Activated CD8-positive, alpha-beta memory T cell treated with anti-CD3 and anti-CD28 coated beads, Interleukin-2, amount 10 ng/mL, durations not matched to agents 7 days and 5 days (primary cell): ENCODE data around the gene SPRED2. TPM values are rescaled to one million over a fixed set of nuclear protein-coding genes. Genes with fewer than 3 reads are reported as not detected.
"Not testable (repeated sequence)": the region's sequence is repeated elsewhere in the genome, so short reads cannot be mapped to it uniquely, and the experiment has no call there.

Source experiments
- ATAC-seq: fragments of 150-1000 bp; cut with Tn5 transposase; one replicate; pipeline ENCODE4 v1.10.0; 2021; ENCODE audit warnings: moderate library complexity
- CTCF ChIA-PET: fragments of 350-600 bp; sonication (Branson Sonifier 250); formaldehyde crosslinking; loops from one replicate; lab custom pipeline; 2021; ENCODE audit warnings: antibody characterized with exemption; lab: Charles Lee
- DNase-seq: peaks from one replicate; pipeline ENCODE4 v3.0.0-alpha.2; 2020
- H3K27ac Mint-ChIP-seq: one replicate; pipeline ENCODE4 v1.8.0; 2021; ENCODE audit warnings: mild to moderate bottlenecking, mixed read lengths
- H3K27me3 Mint-ChIP-seq: one replicate; pipeline ENCODE4 v1.8.0; 2021; ENCODE audit warnings: mixed read lengths
- H3K36me3 Mint-ChIP-seq: one replicate; pipeline ENCODE4 v1.8.0; 2021; ENCODE audit warnings: mild to moderate bottlenecking, mixed read lengths
- H3K4me1 Mint-ChIP-seq: one replicate; pipeline ENCODE4 v1.8.0; 2021; ENCODE audit warnings: mixed read lengths
- H3K4me3 Mint-ChIP-seq: one replicate; pipeline ENCODE4 v1.8.0; 2021; ENCODE audit warnings: mild to moderate bottlenecking, moderate library complexity, mixed read lengths
- H3K9me3 Mint-ChIP-seq: one replicate; pipeline ENCODE4 v1.8.0; 2022; ENCODE audit warnings: low read depth, mixed read lengths
- total RNA-seq, 2 experiments: library from RNA; stranded (reverse); gene quantifications; one replicate each; pipeline ENCODE4 v1.2.3, GENCODE V29; 2021

SPRED2 gene
- total RNA-seq, 2 experiments from 2014 or later, result 3.2 to 3.5 TPM

GRCh38 chr2:65320946-65321345 lies 111.5 kb downstream of the SPRED2 start:
- H3K27ac Mint-ChIP-seq, result peak overlapping the region; percentile 85
- peaks cover 7% of the 10 kb centered on the region for H3K27me3 Mint-ChIP-seq
- H3K4me3 Mint-ChIP-seq, result no peak overlapping the region

GRCh38 chr2:65320042-65320725 lies 112.2 kb downstream of the SPRED2 start:
- Mint-ChIP-seq H3K4me1 (peaks cover 33% of the 10 kb centered on the region), H3K27me3 (peaks cover 7% of the 10 kb centered on the region), H3K4me3 (peak overlapping the region; percentile 49), H3K36me3 (peaks cover 11% of the 10 kb centered on the region), H3K27ac (peak overlapping the region; percentile 85), H3K9me3 (no peaks in the 10 kb centered on the region)
- DNase-seq, result peak; percentile 63
- ATAC-seq, result peak; percentile 94
- CTCF ChIA-PET, result interaction anchor here (0.8 to 3.5 kb wide), 7 partner anchors 19 to 264 kb away, joined by 3 to 23 read pairs (median 3); partner anchors contain the start of genes ACTR2 and CEP68

More at GRCh38 chr2:65320946-65321345, 111.5 kb downstream of the SPRED2 start:
- DNase-seq (peak; percentile 38), ATAC-seq (no peak)
- CTCF ChIA-PET, result interaction anchor here (1.1 to 3.5 kb wide), 4 partner anchors 20 to 223 kb away, joined by 3 to 23 read pairs (median 4); partner anchors contain the start of gene ACTR2
- Mint-ChIP-seq H3K9me3 (no peaks in the 10 kb centered on the region), H3K36me3 (peaks cover 11% of the 10 kb centered on the region), H3K4me1 (peaks cover 33% of the 10 kb centered on the region)

GRCh38 chr2:65319674-65320041 lies 112.7 kb downstream of the SPRED2 start:
- ATAC-seq, result no peak
- Mint-ChIP-seq H3K4me3 (no peak overlapping the region), H3K9me3 (no peaks in the 10 kb centered on the region), H3K27ac (peak overlapping the region; percentile 85), H3K4me1 (peaks cover 33% of the 10 kb centered on the region), H3K27me3 (peaks cover 7% of the 10 kb centered on the region), H3K36me3 (peaks cover 11% of the 10 kb centered on the region)
- DNase-seq, result no peak
- CTCF ChIA-PET, result interaction anchor here (0.8 to 3.5 kb wide), 7 partner anchors 18 to 264 kb away, joined by 3 to 23 read pairs (median 3); partner anchors contain the start of genes ACTR2 and CEP68

DNA sequence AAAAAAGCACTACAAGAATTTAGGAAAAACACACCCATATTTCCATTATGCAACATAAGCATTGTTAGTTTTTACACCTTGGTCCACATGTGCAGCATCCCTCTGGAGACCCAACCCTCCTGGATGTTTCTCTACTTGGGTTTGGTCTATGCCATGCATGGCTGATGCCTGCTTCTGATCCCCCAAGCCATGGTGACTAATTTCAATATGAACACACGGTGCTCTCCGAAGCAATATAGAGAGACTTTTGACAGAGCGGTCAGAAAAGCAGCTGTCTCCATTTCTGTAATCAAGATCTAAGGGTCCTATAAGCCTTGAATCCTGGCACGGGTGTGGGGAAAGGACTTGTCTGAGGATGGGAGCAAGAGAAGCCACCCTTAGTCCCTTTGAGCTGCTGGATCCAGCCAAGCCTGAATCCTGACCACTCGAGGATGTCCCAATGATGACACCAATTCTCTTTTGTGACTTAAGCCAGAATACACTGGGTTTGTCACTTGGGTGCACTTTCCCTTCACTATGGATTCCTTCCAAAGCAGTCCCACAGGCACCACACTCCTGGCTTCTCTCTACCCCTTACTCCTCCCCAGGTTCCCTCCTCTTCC lies 113.2 kb downstream of the SPRED2 start:
- CTCF ChIA-PET, result interaction anchor here (3.5 kb wide), 1 partner anchor 18 kb away, joined by 23 read pairs; no protein-coding TSS in a partner anchor
- peaks cover 33% of the 10 kb centered on the region for H3K4me1 Mint-ChIP-seq
- peaks cover 4% of the 10 kb centered on the region for H3K27me3 Mint-ChIP-seq
- no peaks in the 10 kb centered on the region for H3K9me3 Mint-ChIP-seq
- H3K4me3 Mint-ChIP-seq, result no peak overlapping the region
- peak overlapping the region; percentile 85 for H3K27ac Mint-ChIP-seq
- peaks cover 11% of the 10 kb centered on the region for H3K36me3 Mint-ChIP-seq
- DNase-seq (peak; percentile 29), ATAC-seq (no peak)

DNA sequence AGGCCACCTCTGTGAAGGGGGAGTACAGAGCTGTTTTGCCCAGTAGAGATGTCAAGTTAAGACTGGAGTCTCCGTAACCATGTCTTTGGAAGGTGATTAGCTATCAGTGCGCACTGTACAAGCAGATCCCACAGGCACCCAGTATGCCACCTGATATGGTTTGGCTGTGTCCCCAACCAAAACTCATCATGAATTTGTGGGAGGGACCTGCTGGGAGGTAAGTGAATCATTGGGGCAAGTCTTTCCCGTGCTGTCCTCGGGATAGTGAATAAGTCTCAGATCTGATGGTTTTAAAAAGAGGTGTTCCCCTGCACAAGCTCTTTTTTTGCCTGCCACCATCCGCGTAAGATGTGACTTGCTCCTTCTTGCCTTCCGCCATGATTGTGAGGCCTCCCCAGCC lies 114.6 kb downstream of the SPRED2 start:
- Mint-ChIP-seq H3K9me3 (no peaks in the 10 kb centered on the region), H3K4me1 (peaks cover 33% of the 10 kb centered on the region), H3K4me3 (no peak overlapping the region), H3K27me3 (peaks cover 4% of the 10 kb centered on the region), H3K36me3 (peaks cover 11% of the 10 kb centered on the region), H3K27ac (no peak overlapping the region)
- ATAC-seq (no peak), DNase-seq (no peak)
- CTCF ChIA-PET, result interaction anchor here (1.0 kb wide), 1 partner anchor 16 kb away, joined by 4 read pairs; no protein-coding TSS in a partner anchor

DNA sequence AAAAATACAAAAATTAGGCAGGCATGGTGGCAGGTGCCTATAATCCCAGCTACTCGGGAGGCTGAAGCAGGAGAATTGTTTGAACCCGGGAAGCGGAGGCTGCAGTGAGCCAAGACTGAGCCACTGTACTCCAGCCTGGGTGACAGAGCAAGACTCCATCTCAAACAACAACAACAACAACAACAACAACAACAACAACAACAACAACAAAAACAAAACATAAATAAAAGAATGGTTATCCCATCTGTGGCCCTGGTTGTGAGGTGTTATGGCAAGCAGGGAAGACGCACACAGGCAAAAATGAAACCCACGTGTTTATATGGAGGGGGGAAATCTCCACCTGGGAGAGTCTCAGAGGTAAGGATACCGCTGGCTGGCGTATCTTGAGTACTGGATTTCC lies 115.0 kb downstream of the SPRED2 start:
- Mint-ChIP-seq H3K36me3 (peaks cover 11% of the 10 kb centered on the region), H3K4me1 (peaks cover 33% of the 10 kb centered on the region)
- not testable (repeated sequence) for H3K27me3 Mint-ChIP-seq, H3K9me3 Mint-ChIP-seq, H3K27ac Mint-ChIP-seq, H3K4me3 Mint-ChIP-seq, ATAC-seq, DNase-seq
- CTCF ChIA-PET, result interaction anchor here (1.0 kb wide), 1 partner anchor 16 kb away, joined by 4 read pairs; no protein-coding TSS in a partner anchor

GRCh38 chr2:65316072-65316471 lies 116.3 kb downstream of the SPRED2 start:
- Mint-ChIP-seq H3K9me3 (no peaks in the 10 kb centered on the region), H3K27ac (no peak overlapping the region), H3K36me3 (peaks cover 11% of the 10 kb centered on the region), H3K27me3 (peaks cover 6% of the 10 kb centered on the region), H3K4me1 (peaks cover 31% of the 10 kb centered on the region), H3K4me3 (no peak overlapping the region)
- ATAC-seq (no peak), DNase-seq (no peak)
- CTCF ChIA-PET, result no interaction called here

- ATAC-seq, result no peak
- no peak for DNase-seq
- peaks cover 19% of the 10 kb centered on the region for H3K4me1 Mint-ChIP-seq
- H3K9me3 Mint-ChIP-seq, result no peaks in the 10 kb centered on the region
- peaks cover 11% of the 10 kb centered on the region for H3K36me3 Mint-ChIP-seq
- H3K4me3 Mint-ChIP-seq, result no peak overlapping the region
- H3K27ac Mint-ChIP-seq, result no peak overlapping the region
- CTCF ChIA-PET, result no interaction called here
- H3K27me3 Mint-ChIP-seq, result peaks cover 6% of the 10 kb centered on the region
These were observed 117.5 kb downstream of the SPRED2 start for GRCh38 chr2:65314801-65315441.

DNA sequence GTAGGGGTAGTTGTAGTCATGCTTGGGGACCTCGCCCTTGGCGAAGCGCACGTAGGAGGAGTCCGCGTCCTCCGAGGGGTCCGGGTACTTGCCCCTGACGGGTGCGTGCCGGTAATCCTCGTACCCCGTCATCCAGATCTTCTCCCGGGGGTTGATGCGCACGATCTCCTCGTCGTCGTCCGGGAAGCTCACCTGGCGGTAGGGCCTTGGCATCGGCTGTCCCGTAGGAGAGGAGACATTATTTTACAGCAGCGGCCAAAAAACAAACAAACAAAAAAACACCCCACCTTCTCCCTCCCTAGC lies 118.5 kb downstream of the SPRED2 start:
- Mint-ChIP-seq H3K27me3 (peaks cover 6% of the 10 kb centered on the region), H3K9me3 (no peaks in the 10 kb centered on the region), H3K4me3 (no peak overlapping the region), H3K4me1 (peaks cover 9% of the 10 kb centered on the region), H3K27ac (no peak overlapping the region), H3K36me3 (peaks cover 6% of the 10 kb centered on the region)
- ATAC-seq (no peak), DNase-seq (no peak)
- CTCF ChIA-PET, result no interaction called here

DNA sequence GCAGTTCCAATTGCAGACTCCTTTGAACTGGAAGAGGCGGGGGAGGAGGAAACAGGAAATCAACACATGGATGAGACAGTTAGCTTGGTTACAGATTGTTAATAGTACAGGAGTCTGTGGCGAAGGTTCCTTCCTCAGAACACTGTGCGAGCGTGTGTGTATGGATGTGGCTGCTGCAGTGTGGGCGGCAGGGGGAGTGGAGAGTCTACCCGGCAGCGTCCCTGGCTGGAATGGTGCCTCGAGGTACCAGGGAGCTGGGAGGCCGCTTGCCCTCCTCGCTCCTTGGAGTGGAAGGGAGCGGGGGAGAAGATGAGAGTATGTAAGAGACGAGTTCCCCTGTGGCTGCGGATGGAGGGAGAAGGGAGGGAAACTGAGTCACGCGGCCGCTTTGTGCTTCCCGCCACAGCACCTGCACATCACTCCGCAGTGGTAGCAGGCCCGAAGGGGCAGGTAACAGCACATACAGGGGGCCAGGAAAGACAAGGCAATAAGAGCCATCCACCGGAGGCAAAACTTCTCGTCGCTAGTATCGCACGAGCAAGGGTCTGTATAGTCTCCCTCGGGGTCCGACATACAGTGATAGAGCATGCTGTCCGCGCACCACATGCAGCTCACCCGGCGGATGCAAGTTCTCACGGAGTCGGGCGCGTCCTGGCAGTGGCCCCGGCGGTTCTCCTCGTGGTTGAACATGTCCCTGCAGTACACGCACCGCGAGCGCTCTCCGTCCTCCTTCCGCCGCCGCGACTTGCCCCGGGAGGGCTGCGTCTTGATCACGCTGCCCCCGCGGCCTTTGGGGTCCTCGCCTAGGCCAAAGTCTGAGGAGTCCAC lies 119.1 kb downstream of the SPRED2 start:
- CTCF ChIA-PET, result no interaction called here
- Mint-ChIP-seq H3K4me1 (peaks cover 7% of the 10 kb centered on the region), H3K4me3 (no peak overlapping the region), H3K27me3 (peaks cover 9% of the 10 kb centered on the region), H3K27ac (no peak overlapping the region), H3K36me3 (peaks cover 4% of the 10 kb centered on the region), H3K9me3 (no peaks in the 10 kb centered on the region)
- ATAC-seq, result no peak
- DNase-seq, result no peak

GRCh38 chr2:65311596-65311995 lies 120.8 kb downstream of the SPRED2 start:
- Mint-ChIP-seq H3K36me3 (no peaks in the 10 kb centered on the region), H3K27me3 (peaks cover 13% of the 10 kb centered on the region), H3K4me3 (no peak overlapping the region), H3K27ac (no peak overlapping the region), H3K4me1 (peaks cover 4% of the 10 kb centered on the region), H3K9me3 (no peaks in the 10 kb centered on the region)
- DNase-seq (no peak), ATAC-seq (no peak)
- CTCF ChIA-PET, result interaction anchor here (2.1 kb wide), 1 partner anchor 10 kb away, joined by 4 read pairs; no protein-coding TSS in a partner anchor

DNA sequence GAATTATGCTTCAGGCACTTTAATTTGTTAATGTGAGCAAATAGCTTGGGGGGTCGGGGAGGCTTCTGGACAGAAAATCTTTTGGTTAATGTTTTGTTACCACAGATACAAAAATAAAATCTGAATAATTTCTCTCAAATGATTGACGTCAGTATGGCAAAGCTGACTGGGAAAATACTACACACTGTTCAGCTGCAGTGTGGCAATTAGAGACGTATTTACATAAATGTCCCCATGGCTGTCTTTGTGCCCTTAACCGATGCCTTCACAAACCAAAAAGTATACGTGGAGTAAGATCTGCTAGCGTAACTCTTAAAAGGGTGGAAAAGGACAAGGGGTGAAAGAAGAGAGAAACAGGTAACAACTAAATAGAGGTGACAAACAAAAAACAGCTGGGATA lies 121.3 kb downstream of the SPRED2 start:
- CTCF ChIA-PET, result interaction anchor here (2.1 kb wide), 1 partner anchor 9 kb away, joined by 4 read pairs; no protein-coding TSS in a partner anchor
- Mint-ChIP-seq H3K27me3 (peaks cover 18% of the 10 kb centered on the region), H3K4me3 (no peak overlapping the region), H3K36me3 (no peaks in the 10 kb centered on the region), H3K9me3 (no peaks in the 10 kb centered on the region), H3K27ac (no peak overlapping the region), H3K4me1 (no peaks in the 10 kb centered on the region)
- no peak for ATAC-seq
- DNase-seq, result no peak

DNA sequence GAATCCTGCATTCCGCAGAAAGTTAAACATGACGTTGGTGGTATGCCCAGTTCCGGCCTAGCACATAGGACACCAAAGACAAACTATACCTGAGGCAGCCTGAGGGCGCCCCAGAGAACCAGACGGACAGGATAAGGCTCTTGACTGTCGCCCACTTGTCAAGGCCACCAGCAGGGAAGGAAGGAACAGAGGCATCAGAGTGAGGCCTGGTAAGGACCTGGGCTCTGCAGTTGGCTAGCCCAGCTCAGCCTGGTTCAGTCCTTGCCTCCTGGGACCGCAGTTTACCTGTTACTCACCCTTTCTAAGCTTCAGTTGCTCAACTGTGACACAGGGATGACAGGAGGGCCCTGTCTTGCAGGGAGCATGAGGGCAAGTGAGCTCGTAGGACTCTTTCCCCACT lies 122.7 kb downstream of the SPRED2 start:
- no peak for DNase-seq
- Mint-ChIP-seq H3K9me3 (no peaks in the 10 kb centered on the region), H3K4me1 (no peaks in the 10 kb centered on the region), H3K27ac (no peak overlapping the region), H3K4me3 (no peak overlapping the region), H3K27me3 (peaks cover 28% of the 10 kb centered on the region), H3K36me3 (no peaks in the 10 kb centered on the region)
- CTCF ChIA-PET, result interaction anchor here (0.8 kb wide), 1 partner anchor 263 kb away, joined by 3 read pairs; no protein-coding TSS in a partner anchor
- ATAC-seq, result no peak
